ENCODE data around the gene TSPAN5.

TSPAN5 gene

DNA sequence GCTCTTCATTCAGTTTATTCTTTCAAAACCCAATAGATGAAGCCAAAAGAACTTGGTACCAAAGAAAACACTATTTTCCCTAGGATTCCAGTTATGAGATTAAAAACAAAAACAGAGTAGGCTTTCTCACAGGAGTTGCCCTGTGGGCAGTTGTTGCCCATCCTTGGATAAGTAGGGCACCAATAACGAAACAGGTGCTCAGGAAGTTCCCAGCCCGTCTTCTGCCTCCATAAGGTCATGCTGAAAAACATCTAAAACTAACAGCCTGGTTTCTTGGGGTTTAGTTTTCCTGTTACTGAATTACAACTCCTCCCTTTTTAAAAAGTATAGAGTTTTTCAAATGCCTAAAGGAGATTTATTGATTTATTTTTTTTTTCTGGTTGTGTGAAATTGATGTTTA lies 14.7 kb downstream of the TSPAN5 start:
- DNase-seq (ENCODE audit: low read depth): no peak

DNA sequence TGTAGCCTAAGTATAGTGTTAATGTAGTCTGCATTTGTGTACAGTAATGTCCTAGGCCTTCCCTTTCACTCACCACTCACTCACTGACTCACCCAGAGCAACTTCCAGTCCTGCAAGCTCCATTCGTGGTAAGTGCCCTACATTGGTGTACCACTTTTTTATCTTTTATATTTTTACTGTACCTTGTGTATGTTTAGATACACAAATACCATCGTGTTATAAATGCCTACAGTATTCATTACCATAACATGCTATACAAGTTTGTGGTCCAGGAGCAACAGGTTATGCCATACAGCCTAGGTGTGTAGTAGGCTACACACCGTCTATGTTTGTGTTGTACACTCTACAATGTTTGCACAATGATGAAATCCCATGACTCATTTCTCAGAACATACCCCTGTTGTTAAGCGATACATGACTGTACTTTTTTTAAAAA lies 15.4 kb downstream of the TSPAN5 start:
- no peak for DNase-seq (ENCODE audit: low read depth)

DNA sequence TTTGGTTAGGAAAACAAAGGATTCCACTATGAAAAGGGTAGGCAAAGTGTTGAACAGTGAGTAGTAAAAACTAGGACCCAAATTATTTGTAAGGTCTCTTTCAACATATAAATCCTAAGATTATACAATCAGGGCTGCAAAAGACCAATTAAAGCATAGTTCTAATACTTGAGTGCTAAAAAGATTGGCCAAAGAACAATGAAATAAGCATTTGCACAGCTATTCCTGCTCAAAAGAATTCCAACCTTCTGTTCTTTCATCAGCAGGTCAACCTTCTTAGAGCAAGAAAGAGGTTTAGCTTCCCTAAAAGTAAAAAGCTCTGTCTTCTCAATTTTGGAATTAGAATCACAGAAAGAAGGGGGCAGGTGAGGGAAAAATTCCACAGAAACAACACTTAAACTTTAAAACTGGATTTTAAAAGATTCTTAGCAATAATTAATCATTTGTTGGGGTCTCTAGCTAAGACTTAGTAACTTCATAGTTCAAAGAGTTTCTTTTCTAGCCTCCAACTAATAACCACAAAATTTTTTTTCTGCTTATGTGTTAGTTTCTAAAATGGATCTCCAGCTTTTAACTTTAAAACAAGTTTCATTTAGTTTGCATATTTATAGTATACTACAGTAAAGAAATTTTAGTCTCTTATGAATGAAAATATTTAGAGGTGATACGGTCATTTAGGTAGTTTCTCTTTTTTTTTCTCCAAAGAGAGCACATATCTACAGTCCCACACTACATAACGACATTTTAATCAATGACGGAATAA lies 16.3 kb downstream of the TSPAN5 start:
- DNase-seq (ENCODE audit: low read depth): no peak

DNA sequence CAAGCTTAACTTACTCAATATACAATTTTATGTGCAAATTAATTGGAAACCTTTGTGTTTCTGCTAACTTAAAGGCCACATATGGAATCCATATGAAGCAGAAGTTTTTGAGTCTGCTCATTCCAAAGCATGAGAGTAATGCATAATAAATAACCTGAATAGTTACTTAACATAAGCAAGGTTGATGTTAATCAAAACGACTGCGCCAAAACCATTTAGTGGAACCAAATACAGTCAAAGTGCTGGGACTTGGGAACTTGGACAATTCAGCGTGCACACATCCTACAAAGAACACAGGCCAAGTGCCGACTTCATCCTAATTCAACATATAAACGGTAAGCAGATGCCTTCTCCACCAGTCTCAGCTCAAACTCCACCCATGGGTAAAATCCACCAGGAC lies 17.0 kb downstream of the TSPAN5 start:
- no peak for DNase-seq (ENCODE audit: low read depth)

DNA sequence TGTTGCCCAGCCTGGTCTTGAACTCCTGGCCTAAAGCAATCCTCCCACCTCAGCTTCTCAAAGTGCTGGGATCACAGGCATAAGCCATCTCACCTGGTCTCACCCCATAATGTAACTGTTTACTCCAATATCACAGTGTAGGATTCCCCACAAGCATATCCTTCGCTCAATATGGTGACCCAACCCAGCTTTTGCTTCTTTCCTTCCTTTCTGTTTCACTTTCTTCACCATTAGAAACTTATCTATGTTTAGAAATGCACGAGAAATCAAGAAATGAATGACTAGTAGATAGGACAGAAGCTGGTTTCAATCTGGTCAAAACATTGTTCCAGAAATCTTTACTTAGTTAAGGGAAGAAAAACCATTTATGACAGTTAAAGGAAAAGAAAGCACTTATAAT lies 18.9 kb downstream of the TSPAN5 start:
- no peak for DNase-seq (ENCODE audit: low read depth)

DNA sequence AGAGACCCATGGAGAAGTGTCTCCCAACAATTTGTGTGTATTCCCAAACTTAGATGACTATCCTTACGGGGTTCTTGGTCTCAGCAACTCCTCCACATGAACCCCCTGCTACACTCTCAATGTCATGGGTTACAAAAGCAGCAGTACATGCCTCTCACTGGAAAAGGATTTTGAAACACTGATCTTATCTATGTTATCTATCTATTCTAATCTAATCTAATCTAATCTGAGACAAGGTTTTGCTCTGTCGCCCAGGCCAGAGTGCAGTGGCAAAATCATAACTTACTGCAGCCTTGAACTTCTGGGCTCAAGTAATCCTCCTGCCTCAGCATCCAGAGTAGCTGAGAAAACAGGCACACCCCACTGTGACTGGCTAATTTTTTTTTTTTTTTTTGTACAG lies 19.3 kb downstream of the TSPAN5 start:
- DNase-seq (ENCODE audit: low read depth): no peak

DNA sequence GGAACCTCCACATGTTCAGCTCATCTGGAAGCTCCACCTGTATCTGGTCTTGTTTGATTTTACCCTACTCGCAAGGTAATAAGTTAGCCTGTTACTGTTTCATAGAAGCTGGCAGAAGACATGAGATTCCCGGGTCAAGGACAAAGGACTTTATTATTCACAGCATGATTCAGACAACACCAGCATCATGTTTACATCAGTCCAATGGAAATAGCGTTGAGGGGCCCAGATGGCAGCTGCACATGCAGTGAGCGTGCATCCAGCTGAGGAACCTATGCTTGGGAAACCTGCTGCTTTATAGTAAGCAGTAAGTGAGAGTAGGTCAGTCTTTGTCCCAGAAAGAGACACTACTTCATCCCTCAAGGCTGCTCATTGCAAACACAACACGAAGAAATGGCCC lies 19.8 kb downstream of the TSPAN5 start:
- DNase-seq (ENCODE audit: low read depth): no peak

DNA sequence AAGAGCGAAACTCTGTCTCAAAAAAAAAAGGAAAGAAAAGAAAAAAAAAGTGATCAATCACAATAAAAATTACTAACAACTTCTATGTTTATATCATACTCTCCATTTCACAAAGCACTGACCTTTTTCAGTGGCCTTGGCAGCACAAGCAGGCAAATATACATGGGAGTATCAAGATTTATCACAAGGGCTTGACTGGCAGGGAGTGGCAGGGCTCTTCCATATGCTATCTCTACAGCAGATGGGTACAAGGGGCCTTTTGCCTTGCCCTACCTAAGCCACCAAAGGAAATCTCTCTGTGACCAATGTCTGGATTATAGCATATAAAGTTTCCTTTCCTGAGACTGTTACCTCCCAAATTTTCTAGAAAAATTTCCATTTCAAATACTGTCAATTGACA lies 24.4 kb downstream of the TSPAN5 start:
- no peak for DNase-seq (ENCODE audit: low read depth)

DNA sequence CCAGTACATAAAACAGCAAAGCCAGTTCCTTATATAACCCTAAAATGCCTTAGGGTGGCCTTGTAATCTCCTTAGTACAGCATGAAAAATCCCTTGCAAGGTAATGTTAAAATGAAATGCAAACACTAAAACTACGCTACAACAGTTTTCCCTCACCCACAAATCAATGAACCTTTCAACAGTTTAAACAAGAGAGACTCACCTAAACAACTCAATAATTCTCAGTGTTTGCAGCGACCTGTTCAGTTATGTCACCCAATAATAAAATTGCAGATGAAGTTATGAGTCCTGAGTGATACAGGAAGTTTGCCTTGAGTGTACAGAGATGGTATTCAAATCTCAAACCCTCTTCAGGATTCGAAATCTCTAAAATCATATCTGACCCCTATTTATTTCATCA lies 25.3 kb downstream of the TSPAN5 start:
- DNase-seq (ENCODE audit: low read depth): no peak

DNA sequence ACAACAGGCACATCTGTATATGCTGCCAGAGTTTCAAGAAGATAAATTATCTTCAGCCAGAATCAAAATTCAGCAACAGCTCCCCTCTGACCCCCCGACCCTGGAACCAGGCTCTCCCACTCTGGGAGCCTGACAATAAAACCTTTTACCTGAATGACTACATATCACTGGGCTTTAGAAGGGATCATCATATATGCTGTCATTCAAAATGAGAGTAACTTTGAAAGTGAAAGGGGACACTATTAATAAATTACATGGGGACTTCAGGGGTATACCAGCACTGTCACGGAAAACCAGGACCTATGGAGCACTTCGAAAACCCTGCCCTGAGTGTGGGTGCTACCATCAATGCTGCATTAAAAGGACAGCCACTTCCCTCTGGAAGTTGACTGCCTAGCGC lies 26.2 kb downstream of the TSPAN5 start:
- DNase-seq (ENCODE audit: low read depth): no peak

DNA sequence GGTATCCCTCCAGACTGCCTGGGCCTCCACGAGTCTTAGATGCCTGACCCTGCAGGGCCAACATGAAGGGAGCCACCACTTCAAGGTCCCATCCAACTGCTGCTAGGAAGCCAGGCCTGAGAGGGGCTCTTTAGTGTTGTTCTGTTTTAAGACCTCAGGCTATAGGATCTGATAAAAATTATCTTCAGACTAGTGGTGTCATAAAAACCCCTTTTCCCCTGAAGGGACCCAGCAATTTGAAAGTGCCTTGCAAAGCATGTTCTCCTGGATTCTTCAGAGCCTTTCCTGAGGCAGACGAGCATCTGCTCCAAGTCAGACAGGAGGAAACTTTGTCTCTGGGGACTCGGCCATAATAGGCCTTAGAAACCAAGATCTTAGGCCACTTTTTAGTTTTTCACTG lies 26.9 kb downstream of the TSPAN5 start:
- no peak for DNase-seq (ENCODE audit: low read depth)

DNA sequence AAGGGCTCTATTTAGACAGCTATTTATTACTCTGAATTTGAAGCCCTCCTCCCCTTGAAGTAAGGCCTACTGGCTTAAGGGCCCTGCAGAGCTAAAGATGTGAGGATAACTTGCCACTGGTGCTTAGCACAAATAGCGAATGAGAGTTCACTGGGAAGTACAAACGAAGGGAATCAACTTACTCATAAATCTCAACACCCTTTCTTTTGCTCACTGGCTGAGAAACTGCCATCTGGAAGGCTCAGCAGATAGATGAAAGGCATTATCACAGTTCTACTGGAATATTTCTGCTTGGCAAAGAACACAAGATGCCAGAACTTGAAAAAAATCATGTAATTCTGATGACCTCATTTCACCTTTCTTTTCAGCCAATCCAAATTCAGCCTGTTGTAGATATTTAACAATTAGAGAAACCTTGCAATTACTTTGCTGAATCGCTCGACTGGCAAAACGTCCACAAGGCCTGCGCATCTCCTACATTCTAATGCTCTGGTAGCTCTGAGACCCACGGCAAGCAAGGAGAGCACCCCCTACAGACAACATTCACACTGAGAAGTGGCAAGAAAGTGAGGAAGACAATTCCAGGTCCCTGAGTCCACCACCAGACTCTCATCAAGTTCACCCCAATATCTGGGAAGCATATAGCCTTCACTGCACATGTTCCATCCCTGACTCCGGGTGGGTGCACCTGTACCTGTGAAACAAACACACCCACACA lies 27.5 kb downstream of the TSPAN5 start:
- DNase-seq (ENCODE audit: low read depth): no peak

DNA sequence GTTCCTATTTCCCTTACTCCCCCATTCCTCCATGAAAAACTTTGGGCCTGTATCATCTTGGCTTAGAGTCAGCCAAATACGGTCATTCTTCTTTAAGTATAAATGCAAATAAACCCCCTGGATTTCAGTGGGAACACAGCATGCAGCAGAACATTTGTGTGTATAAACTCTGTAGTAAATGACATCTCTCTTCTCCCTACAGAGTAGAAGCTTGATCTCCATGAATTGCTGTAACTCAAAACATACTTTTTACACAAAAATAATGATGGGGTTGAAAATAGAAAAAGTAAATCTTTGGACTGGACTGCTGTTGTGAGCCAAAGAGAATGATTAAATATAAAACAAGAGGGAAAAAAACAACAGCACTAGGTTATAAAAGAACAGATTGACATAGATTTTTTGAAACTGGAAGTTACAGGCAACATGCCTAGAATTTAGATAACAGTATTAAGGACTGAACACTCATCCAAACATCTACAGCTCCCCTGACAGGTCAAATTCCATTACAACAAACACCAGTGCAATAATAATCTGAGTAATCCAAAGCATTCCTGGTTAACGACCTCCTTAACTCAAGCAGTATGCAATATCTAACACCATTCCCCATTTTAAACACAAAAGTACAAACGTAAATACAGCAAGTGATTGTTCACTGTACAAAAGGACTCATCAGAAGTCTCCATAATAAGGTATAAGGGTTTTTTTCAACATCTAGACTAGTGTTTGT lies 30.7 kb downstream of the TSPAN5 start:
- peak; percentile 26 for DNase-seq (ENCODE audit: low read depth)

DNA sequence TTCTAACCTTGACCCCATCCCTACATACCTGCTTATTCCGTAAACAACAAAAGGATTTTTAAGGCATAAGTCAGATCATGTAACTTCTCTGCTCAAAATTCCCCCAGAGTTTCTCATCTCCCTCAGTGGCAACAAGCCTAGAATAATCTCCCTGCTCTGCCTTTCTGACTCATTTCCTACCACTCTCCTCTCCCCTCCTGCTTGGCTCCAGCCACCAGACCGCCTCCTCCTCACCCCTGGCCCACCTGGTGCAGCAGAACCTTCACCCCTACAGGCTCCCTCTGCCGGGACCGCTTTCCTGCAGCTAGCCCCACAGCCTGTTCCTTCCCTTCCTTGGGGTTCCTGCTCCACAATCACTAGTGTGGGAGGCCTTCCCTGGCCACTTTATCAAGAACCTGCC lies 32.1 kb downstream of the TSPAN5 start:
- DNase-seq (ENCODE audit: low read depth): peak; percentile 36

DNA sequence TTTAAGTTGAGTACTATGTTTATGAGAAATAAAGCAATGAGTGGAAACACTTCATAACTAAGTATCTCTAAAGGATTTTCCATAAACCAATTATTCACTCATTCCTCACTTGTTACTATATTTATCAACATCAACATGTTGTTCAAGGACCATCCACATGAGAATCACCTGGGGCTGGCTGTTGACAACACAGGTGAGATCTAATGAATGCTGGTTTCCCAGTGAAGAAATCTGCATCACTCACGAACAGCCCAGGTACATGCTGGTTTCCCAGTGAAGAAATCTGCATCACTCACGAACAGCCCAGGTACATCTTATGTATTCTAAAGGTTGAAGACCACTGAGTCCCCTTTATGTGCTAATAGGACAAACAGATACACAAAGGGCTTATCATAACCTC lies 32.5 kb downstream of the TSPAN5 start:
- no peak for DNase-seq (ENCODE audit: low read depth)

DNA sequence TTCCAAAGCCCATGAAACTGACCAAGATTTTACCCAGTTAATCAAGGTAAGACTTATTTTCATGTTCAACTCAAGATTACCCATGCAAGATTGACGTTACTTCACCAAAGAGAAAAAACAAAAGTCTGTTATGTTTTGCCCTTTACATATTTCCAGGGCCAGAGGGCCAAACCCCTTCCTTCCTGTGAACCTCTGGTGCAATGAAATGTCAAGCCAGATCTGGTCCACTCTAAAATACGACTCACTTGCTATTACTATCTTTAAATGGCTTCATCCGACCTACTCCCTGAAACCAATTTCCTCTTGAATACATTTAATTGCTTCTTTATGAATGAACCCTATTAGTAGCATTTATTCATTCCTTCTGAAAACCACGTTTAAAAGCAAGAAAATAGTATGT lies 33.0 kb downstream of the TSPAN5 start:
- DNase-seq (ENCODE audit: low read depth): no peak

DNA sequence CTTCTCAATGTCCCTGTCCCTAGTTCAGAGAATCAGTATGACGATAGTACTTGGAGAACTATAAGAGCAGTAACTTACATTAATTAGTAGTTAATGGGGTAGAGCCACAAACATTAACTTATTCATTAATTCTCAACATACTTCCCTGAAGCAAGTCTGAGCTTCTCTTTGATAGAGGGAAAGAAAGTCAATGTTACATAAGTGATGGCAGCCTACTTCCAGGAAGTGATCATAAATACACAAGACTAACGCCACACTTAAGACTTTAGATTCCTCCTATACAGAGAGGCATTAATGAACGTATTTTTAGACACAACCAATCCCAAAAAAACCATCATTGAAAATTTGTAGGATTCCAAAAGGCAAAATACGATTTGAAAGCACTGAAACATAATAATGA lies 33.8 kb downstream of the TSPAN5 start:
- DNase-seq (ENCODE audit: low read depth): no peak

DNA sequence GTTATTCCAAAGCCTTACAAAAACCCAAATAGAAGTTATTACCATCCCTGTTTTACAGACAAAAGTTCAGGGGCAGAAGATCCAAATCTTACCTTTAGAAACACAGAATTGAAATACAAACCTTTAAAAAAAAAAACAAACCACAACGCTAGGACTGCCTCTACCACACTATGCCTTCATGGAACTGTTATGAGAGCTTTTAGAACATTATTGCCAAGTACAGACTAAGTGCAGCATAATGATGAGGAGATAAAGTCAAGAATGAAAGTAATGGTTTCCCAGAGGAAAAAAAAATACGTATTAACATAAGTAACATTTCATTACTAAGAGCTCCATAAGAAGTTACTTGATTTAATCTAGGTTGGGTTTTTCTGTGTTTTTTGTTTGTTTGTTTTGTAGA lies 34.3 kb downstream of the TSPAN5 start:
- DNase-seq (ENCODE audit: low read depth): no peak

DNA sequence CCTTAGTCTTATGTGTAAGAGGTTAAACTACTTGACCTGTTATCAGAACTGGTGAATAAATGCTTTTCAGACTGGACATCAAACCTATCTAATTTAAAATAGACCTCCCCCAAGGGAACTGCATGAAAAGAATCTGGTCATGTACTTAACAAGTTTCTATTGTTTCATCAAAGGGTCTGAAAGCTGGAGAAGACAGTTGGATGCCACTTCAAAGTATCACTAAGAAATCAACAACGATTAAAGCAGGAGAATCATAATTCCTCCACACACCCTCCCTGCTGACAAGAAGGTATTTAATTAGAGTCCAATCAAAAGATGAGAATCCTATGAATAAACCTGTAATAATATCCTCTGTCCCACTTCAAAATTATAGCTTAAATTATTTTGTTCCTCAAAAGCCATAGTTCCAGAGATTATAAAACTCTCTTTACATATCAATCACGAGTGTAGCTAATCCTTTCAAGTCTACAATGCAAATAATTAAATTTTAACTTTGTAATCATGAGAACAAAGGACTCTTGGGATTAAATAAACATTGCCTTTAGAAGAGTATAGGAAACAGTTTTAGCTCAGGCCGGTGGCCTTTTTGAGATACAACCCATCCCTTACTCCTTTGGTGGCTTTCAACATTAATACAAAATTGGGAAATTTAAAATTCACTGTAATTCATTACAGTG lies 35.1 kb downstream of the TSPAN5 start:
- DNase-seq (ENCODE audit: low read depth): no peak

DNA sequence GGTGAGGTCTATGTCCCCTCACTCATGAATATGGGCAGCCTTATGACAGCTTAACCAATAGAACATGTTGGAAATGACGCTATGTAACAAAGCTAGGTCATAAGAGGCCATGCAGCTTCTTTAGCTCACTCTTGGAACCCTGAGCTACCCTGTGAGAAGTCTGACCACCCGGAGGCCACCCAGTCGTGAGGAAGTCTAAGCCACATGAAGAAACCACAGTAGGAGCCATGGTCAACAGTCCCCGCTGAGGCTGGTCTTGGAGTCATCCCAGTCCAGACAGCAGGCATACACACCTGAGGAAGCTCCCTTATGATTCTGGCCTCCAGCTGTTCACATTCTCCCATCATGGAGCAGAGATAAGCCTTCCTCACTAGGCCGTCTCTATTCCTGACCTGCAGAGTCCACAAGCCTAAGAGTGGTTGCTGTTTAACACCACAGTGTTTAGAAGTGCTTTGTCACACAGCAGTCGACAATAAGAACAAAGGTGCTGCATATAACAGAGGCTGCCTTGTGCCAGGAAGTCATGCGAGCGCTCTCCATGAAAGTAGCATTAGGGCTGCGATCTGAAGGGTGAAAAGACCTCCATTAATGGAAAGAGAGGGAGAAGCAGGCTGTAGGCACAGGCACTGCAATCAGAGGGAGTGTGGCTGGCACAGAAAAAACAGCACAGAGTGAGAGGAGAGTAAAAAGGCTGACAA lies 38.2 kb downstream of the TSPAN5 start:
- DNase-seq (ENCODE audit: low read depth): no peak

DNA sequence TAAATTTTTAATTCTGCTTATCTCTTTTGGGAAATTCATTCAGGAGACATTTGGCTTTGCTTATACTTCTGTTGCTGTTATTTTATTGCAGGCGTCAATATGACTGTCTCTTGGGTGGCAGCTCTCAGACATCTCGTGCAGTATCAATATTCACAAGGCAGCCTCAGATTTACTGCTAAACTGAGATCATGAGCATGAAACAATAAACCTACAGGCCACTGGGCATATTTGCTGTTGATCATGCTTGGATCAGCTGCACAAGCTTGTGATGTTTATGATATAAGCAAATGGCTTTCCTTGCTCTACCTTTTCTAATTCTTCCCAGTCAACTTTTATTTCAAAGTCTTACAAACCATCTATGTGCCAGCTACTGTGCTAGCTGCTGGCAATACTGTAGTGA lies 39.2 kb downstream of the TSPAN5 start:
- DNase-seq (ENCODE audit: low read depth): no peak

DNA sequence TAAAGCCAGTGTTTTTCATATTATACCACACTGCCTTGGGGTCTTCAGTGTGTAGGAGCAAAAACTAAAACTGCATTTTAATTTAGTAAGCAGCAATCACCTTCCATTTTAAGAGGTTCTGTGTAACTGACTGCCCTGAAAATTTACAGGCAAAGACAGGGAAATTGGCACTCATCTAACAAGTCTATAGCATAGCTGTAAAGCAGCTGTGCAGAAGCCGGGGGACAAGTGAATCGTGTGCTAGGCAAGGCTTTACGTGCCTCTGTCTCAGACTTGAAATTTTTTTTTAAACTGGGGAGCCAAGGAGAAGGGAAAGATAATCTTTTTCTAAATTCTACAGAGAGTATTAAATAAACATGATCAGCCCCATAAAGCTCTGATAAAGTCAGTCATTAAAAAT lies 39.7 kb downstream of the TSPAN5 start:
- DNase-seq (ENCODE audit: low read depth): no peak
